ENCODE measurements around the gene SF3A2. TPM values are rescaled to one million over a fixed set of nuclear protein-coding genes. Genes with fewer than 3 reads are reported as not detected.
"Not testable (repeated sequence)": the region's sequence is repeated elsewhere in the genome, so short reads cannot be mapped to it uniquely, and the experiment has no call there.

SF3A2 gene
- total RNA-seq, 2 experiments from 2014 or later = 123 to 134 TPM

GRCh38 chr19:2197270-2197669, 39.4 kb upstream of the SF3A2 start:
- Mint-ChIP-seq H3K4me3 (no peak overlapping the region), H3K27ac (no peak overlapping the region), H3K4me1 (ENCODE audit: low read depth) (peaks cover 3% of the 10 kb centered on the region), H3K27me3 (no peaks in the 10 kb centered on the region), H3K9me3 (no peaks in the 10 kb centered on the region), H3K36me3 (peaks cover 14% of the 10 kb centered on the region)
- intact Hi-C loops (cut with micrococcal nuclease) = no loop called here
- CTCF ChIA-PET = no interaction called here
- no peak for DNase-seq
- POLR2A ChIA-PET = no interaction called here

DNA sequence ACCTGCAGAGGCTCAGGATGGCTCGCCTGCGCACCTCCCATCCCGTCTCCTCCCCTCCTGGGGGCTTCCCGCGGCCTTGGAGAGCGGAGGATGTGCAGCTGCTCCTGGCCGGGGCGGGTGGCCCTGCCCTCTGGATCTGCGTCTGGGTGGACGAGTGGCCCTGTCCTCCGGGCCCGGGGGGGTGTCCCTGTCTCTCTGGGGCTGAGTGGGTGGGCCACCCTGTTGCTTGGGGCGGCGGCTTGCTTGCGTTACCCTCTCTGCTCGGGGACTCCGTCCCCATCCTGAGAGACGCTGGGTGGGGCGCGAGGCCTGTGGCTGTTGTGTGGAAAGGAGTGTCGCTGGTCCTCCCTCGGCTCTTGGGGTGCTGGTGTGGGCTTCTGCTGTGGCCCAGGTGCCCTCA, 38.3 kb upstream of the SF3A2 start:
- Mint-ChIP-seq H3K36me3 (peaks cover 9% of the 10 kb centered on the region), H3K27ac (no peak overlapping the region), H3K4me1 (ENCODE audit: low read depth) (peaks cover 3% of the 10 kb centered on the region), H3K27me3 (no peaks in the 10 kb centered on the region), H3K9me3 (no peaks in the 10 kb centered on the region), H3K4me3 (no peak overlapping the region)
- intact Hi-C loops (cut with micrococcal nuclease) = no loop called here
- ChIA-PET CTCF (no interaction called here), POLR2A (no interaction called here)
- no peak for DNase-seq

- no peak for DNase-seq
- intact Hi-C loops (cut with micrococcal nuclease) = no loop called here
- Mint-ChIP-seq H3K4me3 (no peak overlapping the region), H3K27ac (no peak overlapping the region), H3K9me3 (no peaks in the 10 kb centered on the region), H3K36me3 (peaks cover 6% of the 10 kb centered on the region), H3K4me1 (ENCODE audit: low read depth) (peaks cover 3% of the 10 kb centered on the region), H3K27me3 (no peaks in the 10 kb centered on the region)
- ChIA-PET POLR2A (no interaction called here), CTCF (interaction anchor here (0.6 to 1.2 kb wide), 3 partner anchors 28 to 48 kb away, joined by 3 to 4 read pairs (median 3); partner anchors contain the start of gene AP3D1)
Observed at GRCh38 chr19:2199215-2199614, 37.4 kb upstream of the SF3A2 start.

DNA sequence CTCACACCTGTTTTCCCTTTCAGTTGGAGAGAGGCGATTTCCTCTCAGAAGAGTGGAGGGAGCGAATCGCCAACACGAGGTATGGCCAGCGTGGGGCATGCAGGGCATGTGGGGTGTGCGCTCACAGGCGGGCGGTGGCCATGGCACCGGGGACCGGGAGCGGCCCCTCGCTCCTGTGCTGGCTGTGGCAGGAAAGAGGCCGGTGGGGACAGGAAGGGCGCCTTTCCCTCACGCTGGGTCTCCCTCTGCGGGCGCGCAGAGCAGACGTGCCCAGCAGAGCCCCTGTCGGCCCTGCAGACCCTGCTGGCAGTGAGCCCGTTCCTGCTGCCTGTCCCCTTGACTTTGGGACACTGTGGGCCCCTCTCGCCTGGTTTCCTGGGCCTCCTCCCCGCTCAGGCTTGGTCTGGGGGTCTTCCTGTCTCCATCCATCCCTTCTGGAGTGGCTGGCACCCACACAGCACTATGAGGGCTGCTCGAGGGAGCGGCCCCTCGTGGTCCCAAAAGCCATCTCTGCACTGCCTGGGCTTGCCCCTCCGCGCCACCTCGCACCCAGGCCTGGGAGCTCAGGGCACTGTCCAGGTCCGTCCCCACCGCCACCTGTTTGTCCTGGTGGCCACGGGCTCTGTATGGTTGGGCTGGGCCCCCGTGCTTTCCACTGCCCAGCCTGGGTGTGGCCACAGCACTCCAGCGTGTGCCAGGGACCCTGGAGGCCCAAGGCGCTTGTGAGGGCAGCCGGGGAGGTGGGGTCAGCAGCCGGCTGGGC, 36.6 kb upstream of the SF3A2 start:
- no peaks in the 10 kb centered on the region for H3K27me3 Mint-ChIP-seq
- H3K27ac Mint-ChIP-seq = no peak overlapping the region
- POLR2A ChIA-PET = no interaction called here
- peaks cover 4% of the 10 kb centered on the region for H3K36me3 Mint-ChIP-seq
- H3K9me3 Mint-ChIP-seq = no peaks in the 10 kb centered on the region
- H3K4me1 Mint-ChIP-seq (ENCODE audit: low read depth) = peaks cover 3% of the 10 kb centered on the region
- no peak overlapping the region for H3K4me3 Mint-ChIP-seq
- CTCF ChIA-PET = interaction anchor here (0.6 to 1.2 kb wide), 3 partner anchors 29 to 48 kb away, joined by 3 to 4 read pairs (median 3); partner anchors contain the start of gene AP3D1
- intact Hi-C loops (cut with micrococcal nuclease) = no loop called here
- no peak for DNase-seq

GRCh38 chr19:2200624-2201294, 35.9 kb upstream of the SF3A2 start:
- H3K36me3 Mint-ChIP-seq; DNase-seq; H3K27me3 Mint-ChIP-seq; H3K27ac Mint-ChIP-seq; intact Hi-C loops (cut with micrococcal nuclease); H3K4me3 Mint-ChIP-seq; H3K4me1 Mint-ChIP-seq (ENCODE audit: low read depth); CTCF ChIA-PET; H3K9me3 Mint-ChIP-seq; POLR2A ChIA-PET: not testable (repeated sequence)

GRCh38 chr19:2201473-2202148, 35.0 kb upstream of the SF3A2 start:
- peaks cover 8% of the 10 kb centered on the region for H3K36me3 Mint-ChIP-seq
- H3K4me1 Mint-ChIP-seq (ENCODE audit: low read depth) = peaks cover 3% of the 10 kb centered on the region
- H3K4me3 Mint-ChIP-seq = no peak overlapping the region
- CTCF ChIA-PET = interaction anchor here (0.6 kb wide), 1 partner anchor 73 kb away, joined by 3 read pairs; no protein-coding TSS in a partner anchor
- H3K27me3 Mint-ChIP-seq = no peaks in the 10 kb centered on the region
- no peak for DNase-seq
- POLR2A ChIA-PET = no interaction called here
- intact Hi-C loops (cut with micrococcal nuclease) = no loop called here
- no peak overlapping the region for H3K27ac Mint-ChIP-seq
- no peaks in the 10 kb centered on the region for H3K9me3 Mint-ChIP-seq

- Mint-ChIP-seq H3K36me3 (peaks cover 8% of the 10 kb centered on the region), H3K27ac (no peak overlapping the region), H3K4me3 (no peak overlapping the region), H3K4me1 (ENCODE audit: low read depth) (no peaks in the 10 kb centered on the region), H3K27me3 (no peaks in the 10 kb centered on the region), H3K9me3 (no peaks in the 10 kb centered on the region)
- CTCF ChIA-PET = interaction anchor here (0.6 kb wide), 1 partner anchor 72 kb away, joined by 3 read pairs; no protein-coding TSS in a partner anchor
- no peak for DNase-seq
- intact Hi-C loops (cut with micrococcal nuclease) = no loop called here
- POLR2A ChIA-PET = interaction anchor here (0.6 kb wide), 1 partner anchor 59 kb away, joined by 3 read pairs; no protein-coding TSS in a partner anchor
Observed at GRCh38 chr19:2202366-2202765, 34.3 kb upstream of the SF3A2 start.

GRCh38 chr19:2207008-2207407, 29.6 kb upstream of the SF3A2 start:
- Mint-ChIP-seq H3K27me3 (no peaks in the 10 kb centered on the region), H3K4me1 (ENCODE audit: low read depth) (no peaks in the 10 kb centered on the region), H3K36me3 (peaks cover 22% of the 10 kb centered on the region), H3K4me3 (no peak overlapping the region), H3K27ac (no peak overlapping the region), H3K9me3 (no peaks in the 10 kb centered on the region)
- CTCF ChIA-PET = no interaction called here
- DNase-seq = no peak
- POLR2A ChIA-PET = no interaction called here
- intact Hi-C loops (cut with micrococcal nuclease) = no loop called here

DNA sequence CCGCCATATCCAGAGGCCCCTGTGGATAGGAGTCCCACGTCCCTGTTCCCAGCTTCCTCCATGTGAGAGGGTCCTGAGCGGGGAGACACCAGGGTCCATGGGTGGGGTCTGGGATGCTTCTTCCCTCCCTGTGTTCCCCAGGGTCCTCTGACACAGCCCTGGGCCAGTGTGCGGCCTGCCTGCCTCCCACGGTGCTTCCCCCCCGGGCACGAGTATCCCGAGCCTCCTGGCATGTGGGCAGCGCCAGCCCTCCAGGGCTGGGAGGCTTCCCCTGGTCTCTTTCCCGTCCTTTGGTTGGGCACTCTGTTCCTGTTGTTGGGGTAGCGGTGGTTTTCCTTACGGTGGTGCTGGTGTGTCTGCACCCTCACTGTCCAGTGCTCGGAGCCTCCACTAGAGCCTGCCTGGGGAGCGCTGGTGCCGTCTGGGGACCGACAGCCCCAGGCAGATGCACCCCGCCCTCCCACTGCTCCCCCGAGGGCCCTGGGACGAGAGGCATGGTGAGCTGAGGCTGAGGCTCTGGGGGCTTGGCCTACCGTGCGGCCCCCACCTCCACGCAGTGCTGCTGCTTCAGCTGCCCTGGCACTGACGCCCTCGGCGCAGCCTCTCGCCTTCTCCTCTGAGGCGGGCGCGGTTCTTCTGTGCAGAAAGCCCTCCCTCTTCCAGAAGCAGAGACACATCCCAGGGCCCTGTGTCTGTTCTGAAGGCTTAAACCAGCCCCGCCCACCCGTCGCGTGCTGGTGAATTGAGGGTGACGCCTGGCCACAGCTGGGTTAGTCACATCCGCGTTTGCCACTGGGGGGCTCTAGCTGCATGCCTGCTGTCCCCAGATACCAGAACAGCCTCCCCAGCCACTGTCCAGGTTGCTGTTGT, 28.4 kb upstream of the SF3A2 start:
- ChIA-PET POLR2A (no interaction called here), CTCF (no interaction called here)
- no peak overlapping the region for H3K4me3 Mint-ChIP-seq
- H3K4me1 Mint-ChIP-seq (ENCODE audit: low read depth) = no peaks in the 10 kb centered on the region
- DNase-seq = peak; percentile 35
- no peaks in the 10 kb centered on the region for H3K27me3 Mint-ChIP-seq
- intact Hi-C loops (cut with micrococcal nuclease) = no loop called here
- H3K36me3 Mint-ChIP-seq = peaks cover 23% of the 10 kb centered on the region
- no peak overlapping the region for H3K27ac Mint-ChIP-seq
- H3K9me3 Mint-ChIP-seq = no peaks in the 10 kb centered on the region

DNA sequence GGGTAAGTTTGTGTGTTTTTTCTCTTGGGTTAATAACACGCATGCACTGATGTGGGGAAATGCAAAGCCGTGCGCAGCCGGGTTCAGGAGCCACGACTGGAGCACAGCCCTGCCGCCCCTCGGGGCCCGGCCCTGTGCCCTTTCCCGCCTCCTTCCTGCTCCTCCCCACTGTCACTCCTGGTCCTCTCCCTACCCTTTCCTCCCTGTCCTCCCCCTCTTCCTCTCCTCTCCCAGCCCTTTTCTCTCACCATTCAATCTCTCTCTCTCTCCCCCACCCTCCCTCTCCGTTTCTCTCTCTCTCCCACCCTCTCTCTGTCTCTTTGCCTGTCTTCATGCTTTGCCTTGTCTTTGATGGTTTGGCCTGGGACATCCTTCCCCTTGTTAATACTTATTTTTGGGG, 27.6 kb upstream of the SF3A2 start:
- intact Hi-C loops (cut with micrococcal nuclease) = no loop called here
- no peak for DNase-seq
- ChIA-PET POLR2A (no interaction called here), CTCF (no interaction called here)
- Mint-ChIP-seq H3K27ac (no peak overlapping the region), H3K4me3 (no peak overlapping the region), H3K27me3 (no peaks in the 10 kb centered on the region), H3K36me3 (peaks cover 28% of the 10 kb centered on the region), H3K9me3 (no peaks in the 10 kb centered on the region), H3K4me1 (ENCODE audit: low read depth) (peaks cover 2% of the 10 kb centered on the region)

DNA sequence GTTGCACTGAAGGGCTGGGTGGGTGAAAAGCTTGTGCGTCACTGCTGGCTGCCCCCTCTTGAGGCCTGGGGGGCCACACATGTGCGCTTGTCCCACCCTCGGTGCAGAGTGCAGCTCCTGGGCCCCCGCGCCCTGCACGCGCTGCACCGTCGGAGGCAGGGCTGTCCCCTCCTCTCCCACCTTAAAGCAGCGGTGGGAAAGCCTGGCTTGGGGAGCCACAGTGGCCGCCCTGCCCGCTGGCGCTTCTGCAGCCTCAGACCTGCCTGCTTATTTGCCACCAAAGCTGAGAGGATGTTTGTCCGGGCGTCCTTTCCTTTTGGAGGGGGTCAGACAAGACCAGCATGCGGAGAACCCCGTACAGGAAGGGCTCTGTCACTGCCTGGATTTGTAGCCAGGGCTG, 27.2 kb upstream of the SF3A2 start:
- Mint-ChIP-seq H3K27ac (no peak overlapping the region), H3K4me3 (no peak overlapping the region), H3K9me3 (no peaks in the 10 kb centered on the region), H3K4me1 (ENCODE audit: low read depth) (peaks cover 2% of the 10 kb centered on the region), H3K27me3 (no peaks in the 10 kb centered on the region), H3K36me3 (peaks cover 28% of the 10 kb centered on the region)
- intact Hi-C loops (cut with micrococcal nuclease) = no loop called here
- no peak for DNase-seq
- ChIA-PET POLR2A (interaction anchor here (0.5 kb wide), 1 partner anchor 391 kb away, joined by 3 read pairs; no protein-coding TSS in a partner anchor), CTCF (no interaction called here)

GRCh38 chr19:2210206-2210605, 26.4 kb upstream of the SF3A2 start:
- Mint-ChIP-seq H3K4me1 (ENCODE audit: low read depth) (peaks cover 9% of the 10 kb centered on the region), H3K27ac (no peak overlapping the region), H3K27me3 (no peaks in the 10 kb centered on the region), H3K9me3 (no peaks in the 10 kb centered on the region), H3K36me3 (peaks cover 33% of the 10 kb centered on the region), H3K4me3 (no peak overlapping the region)
- intact Hi-C loops (cut with micrococcal nuclease) = no loop called here
- ChIA-PET POLR2A (no interaction called here), CTCF (no interaction called here)
- no peak for DNase-seq
